ENCODE measurements around the gene MED13L. TPM values are rescaled to one million over a fixed set of nuclear protein-coding genes. Genes with fewer than 3 reads are reported as not detected.

The MED13L gene
- total and polyA plus RNA-seq, 2 experiments from 2014 or later, result 11.7 to 88.7 TPM

GRCh38 chr12:116306968-116307367 lies 29.5 kb upstream of the MED13L start:
- Histone ChIP-seq H3K27me3 (replicated peaks; ENCODE audit: insufficient read depth) (no peaks in the 10 kb centered on the region), H3K4me3 (no peak overlapping the region), H3K27ac (no peak overlapping the region), H4K20me1 (ENCODE audit: insufficient read depth) (no peaks in the 10 kb centered on the region), H3K9me2 (ENCODE audit: insufficient read depth) (no peaks in the 10 kb centered on the region), H2AFZ (no peak overlapping the region), H3K9me3 (ENCODE audit: low read depth) (no peaks in the 10 kb centered on the region), H3K4me1 (ENCODE audit: insufficient read depth) (peaks cover 7% of the 10 kb centered on the region; the same call in 1 of the 2 replicates), H3K79me2 (ENCODE audit: insufficient read depth) (no peaks in the 10 kb centered on the region), H3K9ac (no peak overlapping the region), H3K4me2 (ENCODE audit: unreplicated experiment) (no peak overlapping the region), H3F3A (ENCODE audit: insufficient read depth) (no peaks in the 10 kb centered on the region), H3K36me3 (ENCODE audit: low read depth) (no peaks in the 10 kb centered on the region)
- 98 to 100% methylated on average over 3 of the region's 3 CpGs for WGBS, 2 experiments (ENCODE audit: low coverage in 1 of 2, low lambda C conversion rate in 2 of 2, missing lambda C conversion rate in 2 of 2)
- no peak for DNase-seq
- in situ Hi-C loops (cut with MboI), result no loop called here
- TF ChIP-seq EZH2phosphoT487 (IDR thresholded peaks at IDR 0.05; ENCODE audit: insufficient read depth, low read depth) (no peak), EZH2 (IDR thresholded peaks at IDR 0.05; ENCODE audit: insufficient read depth, poor library complexity, severe bottlenecking) (no peak)

DNA sequence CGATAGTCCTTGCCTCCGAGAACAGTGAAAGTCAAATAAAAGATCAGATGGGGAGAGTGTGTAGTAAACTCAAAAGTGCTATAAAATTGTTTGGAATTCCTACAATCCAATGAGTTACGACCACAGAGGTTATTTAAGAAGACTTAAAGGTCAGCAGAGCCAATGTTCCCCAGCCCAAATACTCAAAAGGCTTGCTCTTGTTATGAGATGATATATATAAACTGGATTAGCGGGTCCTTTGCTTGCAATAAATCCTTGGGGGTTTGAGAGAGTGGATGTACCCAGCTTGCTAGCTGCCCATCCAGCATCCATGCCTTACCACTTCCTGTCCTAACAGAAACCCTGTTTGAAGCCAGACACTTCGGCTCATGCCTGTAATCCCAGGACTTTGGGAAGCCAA lies 29.0 kb upstream of the MED13L start:
- Histone ChIP-seq H2AFZ (no peak overlapping the region), H3K4me3 (no peak overlapping the region), H3K27me3 (replicated peaks; ENCODE audit: insufficient read depth) (no peaks in the 10 kb centered on the region), H3K79me2 (ENCODE audit: insufficient read depth) (no peaks in the 10 kb centered on the region), H4K20me1 (ENCODE audit: insufficient read depth) (no peaks in the 10 kb centered on the region), H3K9ac (no peak overlapping the region), H3K9me2 (ENCODE audit: insufficient read depth) (no peaks in the 10 kb centered on the region), H3F3A (ENCODE audit: insufficient read depth) (no peaks in the 10 kb centered on the region), H3K4me2 (ENCODE audit: unreplicated experiment) (no peak overlapping the region), H3K27ac (no peak overlapping the region), H3K4me1 (ENCODE audit: insufficient read depth) (peaks cover 7% of the 10 kb centered on the region; the same call in 1 of the 2 replicates), H3K9me3 (ENCODE audit: low read depth) (no peaks in the 10 kb centered on the region), H3K36me3 (ENCODE audit: low read depth) (no peaks in the 10 kb centered on the region)
- TF ChIP-seq EZH2phosphoT487 (IDR thresholded peaks at IDR 0.05; ENCODE audit: insufficient read depth, low read depth) (no peak), EZH2 (IDR thresholded peaks at IDR 0.05; ENCODE audit: insufficient read depth, poor library complexity, severe bottlenecking) (no peak)
- in situ Hi-C loops (cut with MboI), result no loop called here
- DNase-seq, result no peak
- 95% methylated on average over 5 of the region's 5 CpGs for whole genome bisulfite sequencing, 2 experiments (ENCODE audit: low coverage in 1 of 2, low lambda C conversion rate in 2 of 2, missing lambda C conversion rate in 2 of 2)

GRCh38 chr12:116304621-116305020 lies 27.1 kb upstream of the MED13L start:
- Histone ChIP-seq H3K4me2 (ENCODE audit: unreplicated experiment) (no peak overlapping the region), H2AFZ (no peak overlapping the region), H3K9me3 (ENCODE audit: low read depth) (no peaks in the 10 kb centered on the region), H4K20me1 (ENCODE audit: insufficient read depth) (no peaks in the 10 kb centered on the region), H3K4me1 (ENCODE audit: insufficient read depth) (peaks cover 13% of the 10 kb centered on the region), H3K36me3 (ENCODE audit: low read depth) (no peaks in the 10 kb centered on the region), H3K27me3 (replicated peaks; ENCODE audit: insufficient read depth) (no peaks in the 10 kb centered on the region), H3K27ac (no peak overlapping the region), H3K9ac (no peak overlapping the region), H3K9me2 (ENCODE audit: insufficient read depth) (no peaks in the 10 kb centered on the region), H3F3A (ENCODE audit: insufficient read depth) (no peaks in the 10 kb centered on the region), H3K4me3 (no peak overlapping the region), H3K79me2 (ENCODE audit: insufficient read depth) (no peaks in the 10 kb centered on the region)
- in situ Hi-C loops (cut with MboI), result no loop called here
- DNase-seq, result no peak
- TF ChIP-seq EZH2phosphoT487 (IDR thresholded peaks at IDR 0.05; ENCODE audit: insufficient read depth, low read depth) (no peak), EZH2 (IDR thresholded peaks at IDR 0.05; ENCODE audit: insufficient read depth, poor library complexity, severe bottlenecking) (no peak)
- 92% methylated on average over 4 of the region's 4 CpGs for WGBS, 2 experiments (ENCODE audit: low coverage in 1 of 2, low lambda C conversion rate in 2 of 2, missing lambda C conversion rate in 2 of 2)

DNA sequence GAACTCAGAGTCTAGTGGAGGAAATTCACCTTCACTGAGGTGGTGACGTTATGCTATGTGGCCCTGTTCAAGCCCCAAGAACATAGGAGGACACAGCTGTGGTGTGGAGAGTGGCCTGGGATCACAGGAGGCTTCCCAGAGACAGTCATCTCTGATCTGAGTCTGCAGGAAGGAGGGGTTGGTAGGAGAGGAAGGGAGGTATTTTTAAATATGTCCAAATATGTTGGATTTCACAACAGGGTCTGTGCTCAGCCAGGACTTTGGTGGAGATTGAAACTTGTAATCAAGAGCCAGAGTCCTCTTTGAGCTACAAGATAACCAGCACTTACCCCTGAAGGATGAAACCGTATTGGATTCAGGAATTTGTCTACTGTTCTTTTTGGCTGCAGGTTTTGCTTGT lies 26.4 kb upstream of the MED13L start:
- no peak overlapping the region for H3K4me3 ChIP-seq
- H3K36me3 ChIP-seq (ENCODE audit: low read depth), result no peaks in the 10 kb centered on the region
- no peaks in the 10 kb centered on the region for H3K27me3 ChIP-seq (replicated peaks; ENCODE audit: insufficient read depth)
- no peak overlapping the region for H3K27ac ChIP-seq
- 18 to 19% methylated on average over 2 of the region's 2 CpGs for WGBS, 2 experiments (ENCODE audit: low coverage in 1 of 2, low lambda C conversion rate in 2 of 2, missing lambda C conversion rate in 2 of 2)
- in situ Hi-C loops (cut with MboI), result no loop called here
- H3K4me2 ChIP-seq (ENCODE audit: unreplicated experiment), result no peak overlapping the region
- no peaks in the 10 kb centered on the region for H4K20me1 ChIP-seq (ENCODE audit: insufficient read depth)
- no peaks in the 10 kb centered on the region for H3K79me2 ChIP-seq (ENCODE audit: insufficient read depth)
- peak overlapping the region; percentile 55 for H2AFZ ChIP-seq
- no peak overlapping the region for H3K9ac ChIP-seq
- H3K9me2 ChIP-seq (ENCODE audit: insufficient read depth), result no peaks in the 10 kb centered on the region
- TF ChIP-seq EZH2phosphoT487 (IDR thresholded peaks at IDR 0.05; ENCODE audit: insufficient read depth, low read depth), result no peak
- TF ChIP-seq EZH2 (IDR thresholded peaks at IDR 0.05; ENCODE audit: insufficient read depth, poor library complexity, severe bottlenecking), result no peak
- no peaks in the 10 kb centered on the region for H3F3A ChIP-seq (ENCODE audit: insufficient read depth)
- peaks cover 14% of the 10 kb centered on the region for H3K4me1 ChIP-seq (ENCODE audit: insufficient read depth)
- peak; percentile 74 for DNase-seq
- no peaks in the 10 kb centered on the region for H3K9me3 ChIP-seq (ENCODE audit: low read depth)

DNA sequence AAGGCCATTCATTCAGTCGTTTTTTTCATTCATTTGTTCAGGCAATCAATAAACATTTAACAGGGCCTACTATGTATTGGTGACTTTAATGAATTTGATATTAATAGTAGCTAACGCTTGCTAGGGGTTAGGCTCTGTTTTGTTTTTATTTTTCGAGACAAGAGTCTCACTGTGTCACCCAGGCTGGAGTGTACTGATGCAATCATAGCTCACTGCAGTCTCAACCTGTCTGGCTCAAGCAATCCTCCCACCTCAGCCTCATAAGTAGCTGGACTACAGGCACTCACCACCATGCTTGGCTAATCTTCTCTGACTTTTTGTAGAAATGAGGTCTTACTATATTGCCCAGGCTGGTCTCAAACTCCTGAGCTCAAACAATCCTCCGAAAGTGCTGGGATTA lies 25.6 kb upstream of the MED13L start:
- Histone ChIP-seq H3K36me3 (ENCODE audit: low read depth) (no peaks in the 10 kb centered on the region), H3F3A (ENCODE audit: insufficient read depth) (no peaks in the 10 kb centered on the region), H3K4me3 (no peak overlapping the region), H3K9me2 (ENCODE audit: insufficient read depth) (no peaks in the 10 kb centered on the region), H2AFZ (no peak overlapping the region), H3K27ac (no peak overlapping the region), H3K9ac (no peak overlapping the region), H3K27me3 (replicated peaks; ENCODE audit: insufficient read depth) (no peaks in the 10 kb centered on the region), H3K79me2 (ENCODE audit: insufficient read depth) (no peaks in the 10 kb centered on the region), H3K9me3 (ENCODE audit: low read depth) (no peaks in the 10 kb centered on the region), H3K4me2 (ENCODE audit: unreplicated experiment) (no peak overlapping the region), H3K4me1 (ENCODE audit: insufficient read depth) (peaks cover 14% of the 10 kb centered on the region), H4K20me1 (ENCODE audit: insufficient read depth) (no peaks in the 10 kb centered on the region)
- TF ChIP-seq EZH2phosphoT487 (IDR thresholded peaks at IDR 0.05; ENCODE audit: insufficient read depth, low read depth), result no peak
- TF ChIP-seq EZH2 (IDR thresholded peaks at IDR 0.05; ENCODE audit: insufficient read depth, poor library complexity, severe bottlenecking), result no peak
- WGBS, 2 experiments (ENCODE audit: low coverage in 1 of 2, low lambda C conversion rate in 2 of 2, missing lambda C conversion rate in 2 of 2), result 77 to 85% methylated on average over 4 of the region's 4 CpGs
- no peak for DNase-seq
- in situ Hi-C loops (cut with MboI), result no loop called here
